ENCODE data around the gene CDH3. TPM values are rescaled to one million over a fixed set of nuclear protein-coding genes. Genes with fewer than 3 reads are reported as not detected.

CDH3 gene
- total RNA-seq, 4 donors from 2014 or later = 0.19 to 0.83 (median 0.75) TPM; not detected in 1

- DNase-seq (ENCODE audit: extremely low spot score) = no peak
- Histone ChIP-seq H3K9me3 (no peaks in the 10 kb centered on the region), H3K4me1 (peaks cover 0 to 23% (median 7%) of the 10 kb centered on the region in 4 donors), H3K27me3 (peaks cover 0 to 15% (median 3%) of the 10 kb centered on the region in 4 donors), H3K4me3 (no peak overlapping the region), H3K27ac (replicated peaks in 1 of 4) (no peak overlapping the region), H3K36me3 (no peaks in the 10 kb centered on the region)
- intact Hi-C loops (cut with DNase I) = no loop called here
- WGBS = 86% methylated on average over 1 of the region's 1 CpG
- TF ChIP-seq POLR2AphosphoS5 (IDR thresholded peaks at IDR 0.05) (no peak), EP300 (IDR thresholded peaks at IDR 0.05) (no peak), POLR2A (IDR thresholded peaks at IDR 0.05; ENCODE audit: low read depth) (no peak), CTCF (IDR thresholded peaks at IDR 0.05) (no peak)
Measured at GRCh38 chr16:68662035-68662434, 16.9 kb downstream of the CDH3 start.

- H3K36me3 ChIP-seq = no peaks in the 10 kb centered on the region
- no peak for DNase-seq (ENCODE audit: extremely low spot score)
- WGBS = 53% methylated on average over 2 of the region's 2 CpGs
- H3K9me3 ChIP-seq = no peaks in the 10 kb centered on the region
- intact Hi-C loops (cut with DNase I) = no loop called here
- no peak overlapping the region for H3K27ac ChIP-seq (replicated peaks in 1 of 4)
- peaks cover 0 to 11% (median under 1%) of the 10 kb centered on the region in 4 donors for H3K27me3 ChIP-seq
- no peak overlapping the region for H3K4me3 ChIP-seq
- peaks cover 0 to 14% (median 6%) of the 10 kb centered on the region in 4 donors for H3K4me1 ChIP-seq
- TF ChIP-seq CTCF (IDR thresholded peaks at IDR 0.05) (no peak), EP300 (IDR thresholded peaks at IDR 0.05) (no peak), POLR2A (IDR thresholded peaks at IDR 0.05; ENCODE audit: low read depth) (no peak), POLR2AphosphoS5 (IDR thresholded peaks at IDR 0.05) (no peak)
Measured at GRCh38 chr16:68664297-68664696, 19.2 kb downstream of the CDH3 start.

GRCh38 chr16:68665501-68665900, 20.4 kb downstream of the CDH3 start:
- Histone ChIP-seq H3K27me3 (peaks cover 0 to 11% (median 0%) of the 10 kb centered on the region in 4 donors), H3K9me3 (no peaks in the 10 kb centered on the region), H3K36me3 (no peaks in the 10 kb centered on the region), H3K27ac (replicated peaks in 1 of 4) (no peak overlapping the region), H3K4me1 (peaks cover 0 to 2% (median 0%) of the 10 kb centered on the region in 4 donors), H3K4me3 (no peak overlapping the region)
- no peak for TF ChIP-seq EP300 (IDR thresholded peaks at IDR 0.05)
- TF ChIP-seq CTCF (IDR thresholded peaks at IDR 0.05) = no peak
- no peak for TF ChIP-seq POLR2AphosphoS5 (IDR thresholded peaks at IDR 0.05)
- no peak for TF ChIP-seq POLR2A (IDR thresholded peaks at IDR 0.05; ENCODE audit: low read depth)
- DNase-seq (ENCODE audit: extremely low spot score) = no peak
- intact Hi-C loops (cut with DNase I) = no loop called here
- 88% methylated on average over 5 of the region's 5 CpGs for WGBS

GRCh38 chr16:68668266-68668665, 23.2 kb downstream of the CDH3 start:
- WGBS = 77% methylated on average over 4 of the region's 4 CpGs
- intact Hi-C loops (cut with DNase I) = no loop called here
- H3K27me3 ChIP-seq = no peaks in the 10 kb centered on the region

More at GRCh38 chr16:68668266-68668665, 23.2 kb downstream of the CDH3 start:
- no peaks in the 10 kb centered on the region for H3K36me3 ChIP-seq
- no peak for TF ChIP-seq POLR2AphosphoS5 (IDR thresholded peaks at IDR 0.05)
- no peak for TF ChIP-seq EP300 (IDR thresholded peaks at IDR 0.05)
- no peak for TF ChIP-seq POLR2A (IDR thresholded peaks at IDR 0.05; ENCODE audit: low read depth)
- no peak for TF ChIP-seq CTCF (IDR thresholded peaks at IDR 0.05)
- no peaks in the 10 kb centered on the region for H3K9me3 ChIP-seq
- no peaks in the 10 kb centered on the region for H3K4me1 ChIP-seq
- no peak for DNase-seq (ENCODE audit: extremely low spot score)
- no peak overlapping the region for H3K4me3 ChIP-seq
- H3K27ac ChIP-seq (replicated peaks in 1 of 4) = no peak overlapping the region

Data from esophagus muscularis mucosa (tissue), 4 donors.